Ovary (tissue), 3 donors: Measurements from ENCODE around the gene XAGE1A.
"Not testable (repeated sequence)": the region's sequence is repeated elsewhere in the genome, so short reads cannot be mapped to it uniquely, and the experiment has no call there.

Experiments used
- POLR2A ChIP-seq: fragments of 450-650 bp; IDR thresholded peaks from one replicate; pipeline ENCODE4 v1.6.1; 2017; ENCODE audit warnings: antibody characterized with exemption, mild to moderate bottlenecking, moderate library complexity
- TF ChIP-seq, protein P1 (sequence below), 3 donors: fragments of 450-650 bp in 2 of 3; fragments of 200-600 bp in 1 of 3; IDR thresholded peaks; one replicate each; pipeline versions ENCODE4 v1.5.1 to v1.8.0; 2016 to 2022; ENCODE audit warnings: antibody characterized with exemption in 3 of 3, mild to moderate bottlenecking in 1 of 3
- donor health status: DM: no; HTN: no; CAD: no.

DNA sequence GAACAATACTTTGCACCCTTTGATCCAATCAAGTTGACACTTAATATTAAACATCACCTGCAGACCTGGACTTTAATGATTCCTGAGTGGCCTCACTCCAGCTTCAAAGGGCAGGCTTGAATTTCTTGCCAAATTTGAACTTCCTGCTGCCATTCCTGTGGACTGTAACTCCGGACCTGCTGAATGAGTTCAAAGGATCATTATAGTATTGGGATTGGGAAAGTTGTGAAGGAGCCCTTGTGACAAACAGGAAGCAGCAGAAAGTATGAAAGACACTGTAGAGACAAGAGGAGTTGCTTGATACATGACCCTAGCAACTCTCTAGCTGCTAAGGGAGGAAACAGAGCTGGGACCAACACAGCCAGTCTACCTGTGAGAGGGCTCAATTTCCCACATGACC is 24.3 kb upstream of the XAGE1A start:
- TF ChIP-seq, protein P1, sequence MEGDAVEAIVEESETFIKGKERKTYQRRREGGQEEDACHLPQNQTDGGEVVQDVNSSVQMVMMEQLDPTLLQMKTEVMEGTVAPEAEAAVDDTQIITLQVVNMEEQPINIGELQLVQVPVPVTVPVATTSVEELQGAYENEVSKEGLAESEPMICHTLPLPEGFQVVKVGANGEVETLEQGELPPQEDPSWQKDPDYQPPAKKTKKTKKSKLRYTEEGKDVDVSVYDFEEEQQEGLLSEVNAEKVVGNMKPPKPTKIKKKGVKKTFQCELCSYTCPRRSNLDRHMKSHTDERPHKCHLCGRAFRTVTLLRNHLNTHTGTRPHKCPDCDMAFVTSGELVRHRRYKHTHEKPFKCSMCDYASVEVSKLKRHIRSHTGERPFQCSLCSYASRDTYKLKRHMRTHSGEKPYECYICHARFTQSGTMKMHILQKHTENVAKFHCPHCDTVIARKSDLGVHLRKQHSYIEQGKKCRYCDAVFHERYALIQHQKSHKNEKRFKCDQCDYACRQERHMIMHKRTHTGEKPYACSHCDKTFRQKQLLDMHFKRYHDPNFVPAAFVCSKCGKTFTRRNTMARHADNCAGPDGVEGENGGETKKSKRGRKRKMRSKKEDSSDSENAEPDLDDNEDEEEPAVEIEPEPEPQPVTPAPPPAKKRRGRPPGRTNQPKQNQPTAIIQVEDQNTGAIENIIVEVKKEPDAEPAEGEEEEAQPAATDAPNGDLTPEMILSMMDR (IDR thresholded peaks at IDR 0.05): not testable (repeated sequence)
- not testable (repeated sequence) for TF ChIP-seq POLR2A
